Measurements from ENCODE around the gene REEP6. TPM values are rescaled to one million over a fixed set of nuclear protein-coding genes. Genes with fewer than 3 reads are reported as not detected.

REEP6 gene
- total and polyA plus RNA-seq, 2 of the 4 experiments (the other 2 are of a cell fraction) = 1.3 to 2.2 TPM

DNA sequence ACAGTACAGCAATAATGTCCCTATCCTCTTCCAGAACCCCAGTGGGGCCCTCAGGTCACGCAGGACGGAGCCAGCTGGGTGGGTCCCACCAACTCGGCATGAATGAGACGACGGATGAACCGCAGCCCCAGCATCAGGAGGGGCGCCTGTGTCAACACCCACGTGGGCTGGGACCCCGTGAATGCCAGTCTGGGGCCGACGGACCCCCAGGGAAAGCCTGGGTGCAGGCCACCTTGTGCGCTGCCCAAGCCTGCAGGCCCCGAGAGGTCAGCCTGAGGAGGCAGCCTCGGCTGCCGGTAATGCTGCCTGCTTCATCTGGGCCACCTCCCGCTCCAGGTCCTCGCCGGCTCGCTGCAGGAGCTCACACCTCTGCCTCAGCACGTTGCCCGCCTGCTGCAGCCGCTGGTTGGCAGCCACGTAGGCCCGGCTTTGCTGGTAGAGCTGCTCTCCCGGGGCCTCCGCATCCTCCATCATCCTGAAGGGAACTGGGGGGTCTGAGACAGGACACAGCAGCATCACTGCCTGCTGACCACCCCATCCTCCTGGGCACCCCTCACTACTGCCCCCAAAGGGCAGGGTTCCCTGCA, 16.1 kb upstream of the REEP6 start:
- Histone ChIP-seq H4K20me1 (ENCODE audit: insufficient read depth, low read length) (peaks cover 66% of the 10 kb centered on the region), H3K18ac (ENCODE audit: low read depth, low read length) (no peak overlapping the region), H2AK9ac (replicated peaks; ENCODE audit: low read depth, low read length, poor library complexity) (no peak overlapping the region), H2BK15ac (ENCODE audit: low read depth, low read length) (no peak overlapping the region), H3K4me1 (ENCODE audit: control insufficient read depth, insufficient read depth, low read length) (peaks cover 12% of the 10 kb centered on the region), H3K4ac (ENCODE audit: low read depth, low read length) (no peak overlapping the region), H2BK5ac (ENCODE audit: low read depth, low read length, poor library complexity, severe bottlenecking) (no peak overlapping the region), H3K4me2 (ENCODE audit: low read depth, low read length) (no peak overlapping the region), H3K27ac (ENCODE audit: insufficient read depth, low read length) (no peak overlapping the region), H3K23ac (ENCODE audit: low read depth, low read length) (no peak overlapping the region), H2AFZ (replicated peaks; ENCODE audit: low read length, poor library complexity) (no peak overlapping the region), H2BK120ac (ENCODE audit: low read depth, low read length) (no peak overlapping the region), H3K36me3 (ENCODE audit: control insufficient read depth, insufficient read depth, low read length) (peaks cover 9% of the 10 kb centered on the region), H3K9me3 (ENCODE audit: control insufficient read depth, insufficient read depth, low read length) (no peaks in the 10 kb centered on the region), H3K9ac (ENCODE audit: low read depth, low read length) (no peak overlapping the region), H2AK5ac (ENCODE audit: low read depth, low read length) (no peak overlapping the region), H3K14ac (replicated peaks; ENCODE audit: low read depth, low read length) (no peak overlapping the region), H3K4me3 (ENCODE audit: insufficient read depth, low read depth, low read length) (no peak overlapping the region), H2BK20ac (ENCODE audit: low read depth, low read length) (no peak overlapping the region), H3K9me1 (ENCODE audit: insufficient read depth, low read length) (0 out of 2 replicates have a peak, but pooled peaks cover 3% of the 10 kb centered on the region), H3K79me1 (ENCODE audit: low read depth in 1 of 2, low read length in 2 of 2) (peaks cover 10 to 54% of the 10 kb centered on the region in 2 experiments), H4K8ac (ENCODE audit: low read depth in 2 of 2, low read length in 2 of 2) (no peak overlapping the region), H4K5ac (ENCODE audit: low read depth, low read length) (no peak overlapping the region), H3K56ac (ENCODE audit: extremely low read depth, insufficient read depth, low read length) (no peak overlapping the region), H4K91ac (ENCODE audit: insufficient read depth, low read depth, low read length) (no peak overlapping the region), H3K27me3 (ENCODE audit: control insufficient read depth, insufficient read depth, low read length) (peaks cover 29% of the 10 kb centered on the region)
- TF ChIP-seq RAD21 (IDR thresholded peaks at IDR 0.05; ENCODE audit: low read length) (no peak), CEBPB (IDR thresholded peaks at IDR 0.05; ENCODE audit: low read depth, low read length) (no peak)
- ATAC-seq (ENCODE audit: low read depth) (no peak), DNase-seq (no peak)
- in situ Hi-C loops (cut with MboI; ENCODE audit: low sequenced_read_pairs) = no loop called here
- POLR2A ChIA-PET (ENCODE audit: unreplicated experiment) = no interaction called here
- CTCF ChIA-PET = no interaction called here
- WGBS, 2 experiments (ENCODE audit: extremely low coverage in 2 of 2, insufficient read length in 1 of 2) = 90% methylated on average over 18 of the region's 26 CpGs; no CpG with 5 or more reads in 1 of the 2 experiments
- BruUV-seq (replicated peaks) = no TSS peak
- intact Hi-C loops (cut with micrococcal nuclease) = no loop called here
- dilution Hi-C loops (cut with HindIII; ENCODE audit: low sequenced_read_pairs, unreplicated experiment) = no loop called here
